GM10847 (cell line): ENCODE measurements around the gene LTB.

Experiments used
- POLR2A ChIP-seq: IDR thresholded peaks from 2 replicates; pipeline ENCODE4 v1.6.1; 2011; ENCODE audit not compliant: insufficient read length; ENCODE audit errors: extremely low read depth

The LTB gene

DNA sequence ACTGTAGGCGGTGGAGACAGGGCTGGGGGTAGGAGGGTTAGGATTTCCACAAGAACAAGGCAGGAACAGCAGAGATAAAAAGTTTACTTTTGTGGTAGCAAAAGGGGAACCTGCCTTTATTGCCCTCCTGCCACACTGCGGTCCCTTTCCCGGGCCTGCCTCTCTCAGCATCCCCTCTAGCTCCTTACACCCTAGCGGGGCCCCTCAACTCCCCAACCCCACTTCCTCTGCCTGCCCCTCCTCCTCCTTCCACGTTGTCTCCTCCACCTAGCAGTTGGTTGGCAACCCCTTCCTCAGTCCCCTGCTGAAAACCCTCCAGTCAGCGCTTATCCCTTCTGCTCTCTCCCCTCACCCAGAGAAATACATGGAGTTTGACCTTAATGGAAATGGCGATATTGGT, 33.5 kb upstream of the LTB start:
- no peak for TF ChIP-seq POLR2A

DNA sequence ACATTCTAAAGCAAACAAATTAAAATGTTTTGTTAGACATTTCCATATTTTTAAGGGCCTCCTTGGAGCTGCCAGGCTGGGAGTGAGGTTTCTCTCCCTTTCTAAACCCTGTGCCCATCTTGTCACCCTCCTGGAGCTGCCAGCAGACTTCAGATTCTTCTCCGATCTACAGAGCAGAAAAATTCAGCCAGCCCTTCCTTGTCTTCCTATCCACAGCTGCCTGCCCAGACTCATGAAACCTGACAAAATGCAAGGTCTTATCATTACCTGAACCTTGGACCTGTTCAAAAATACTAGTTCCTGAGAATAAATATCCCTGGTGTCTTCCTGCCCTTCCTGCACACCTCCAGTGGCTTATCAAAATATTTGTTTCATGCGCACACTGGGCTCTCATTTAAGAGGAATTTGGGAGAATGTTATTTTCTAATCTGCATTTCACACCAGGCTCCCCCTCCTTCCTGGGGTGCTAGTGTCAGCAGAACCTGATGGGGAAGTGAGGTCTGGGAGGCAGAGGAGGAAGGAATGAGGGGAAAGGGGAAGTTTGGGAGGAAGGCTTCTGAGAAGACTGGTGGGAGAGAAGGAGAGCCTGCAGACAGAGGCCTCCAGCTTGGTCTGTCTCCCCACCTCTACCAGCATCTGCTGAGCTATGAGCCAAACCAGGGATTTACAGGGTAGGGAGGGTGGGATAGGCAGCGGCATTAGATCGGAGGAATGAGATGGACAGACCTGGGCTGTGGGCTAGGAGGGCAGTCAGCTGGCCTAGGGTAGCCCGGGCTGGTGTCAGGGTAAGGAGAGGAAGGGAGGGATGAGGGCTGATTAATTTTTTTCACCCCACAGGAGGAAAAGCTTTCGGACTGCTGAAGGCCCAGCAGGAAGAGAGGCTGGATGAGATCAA, 32.7 kb upstream of the LTB start, which contains the start of gene AIF1:
Gene AIF1, plus strand, starts transcription at position 551 of the 895 bp plus-strand sequence. Its CDS starts 96 bp downstream, at position 647.
- TF ChIP-seq POLR2A, result no peak

DNA sequence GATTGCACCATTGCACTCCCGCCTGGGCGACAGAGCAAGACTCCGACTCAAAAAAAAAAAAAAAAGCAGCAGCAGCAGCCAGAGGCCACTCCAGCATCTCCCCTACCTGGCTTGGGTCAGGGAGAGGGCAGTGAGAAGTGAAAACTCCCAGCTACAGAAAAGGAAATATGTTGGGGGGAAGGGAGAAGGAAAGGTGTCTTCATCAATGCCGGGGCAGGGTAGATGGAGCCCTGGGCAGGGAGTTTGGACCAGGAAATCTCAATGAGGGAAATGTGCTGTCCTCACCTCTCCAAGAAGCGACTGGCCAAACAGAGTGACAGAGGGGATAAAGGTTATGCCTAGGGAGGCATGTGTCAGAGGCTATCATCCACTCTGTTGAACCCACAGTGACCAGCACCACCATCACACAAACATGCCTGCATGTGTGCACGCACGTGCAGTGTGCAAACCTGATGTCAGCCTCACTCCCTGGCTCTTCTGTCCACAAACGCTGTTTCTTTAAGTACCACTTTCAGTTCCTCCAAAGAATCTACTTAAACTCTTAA, 31.9 kb upstream of the LTB start:
- no peak for TF ChIP-seq POLR2A

DNA sequence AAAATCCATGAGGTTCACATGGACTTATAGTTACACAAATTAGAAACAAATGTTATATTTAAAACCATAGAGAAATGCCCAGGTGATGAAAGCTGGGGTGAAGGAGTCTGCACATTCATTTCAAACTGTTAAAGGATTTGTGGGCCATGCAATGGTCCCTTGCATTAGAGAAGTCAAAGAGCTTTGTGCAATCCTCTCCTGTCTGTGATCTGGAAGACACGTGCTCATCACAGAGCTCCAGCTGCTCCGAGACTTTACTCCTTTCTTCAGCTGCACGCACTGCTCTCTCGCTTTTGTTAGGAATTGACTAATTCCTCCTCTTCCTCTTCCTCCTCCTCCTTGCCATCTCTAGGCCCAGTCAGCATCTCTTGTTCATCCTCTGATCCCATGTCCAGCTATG, 28.7 kb upstream of the LTB start:
- TF ChIP-seq POLR2A, result no peak

DNA sequence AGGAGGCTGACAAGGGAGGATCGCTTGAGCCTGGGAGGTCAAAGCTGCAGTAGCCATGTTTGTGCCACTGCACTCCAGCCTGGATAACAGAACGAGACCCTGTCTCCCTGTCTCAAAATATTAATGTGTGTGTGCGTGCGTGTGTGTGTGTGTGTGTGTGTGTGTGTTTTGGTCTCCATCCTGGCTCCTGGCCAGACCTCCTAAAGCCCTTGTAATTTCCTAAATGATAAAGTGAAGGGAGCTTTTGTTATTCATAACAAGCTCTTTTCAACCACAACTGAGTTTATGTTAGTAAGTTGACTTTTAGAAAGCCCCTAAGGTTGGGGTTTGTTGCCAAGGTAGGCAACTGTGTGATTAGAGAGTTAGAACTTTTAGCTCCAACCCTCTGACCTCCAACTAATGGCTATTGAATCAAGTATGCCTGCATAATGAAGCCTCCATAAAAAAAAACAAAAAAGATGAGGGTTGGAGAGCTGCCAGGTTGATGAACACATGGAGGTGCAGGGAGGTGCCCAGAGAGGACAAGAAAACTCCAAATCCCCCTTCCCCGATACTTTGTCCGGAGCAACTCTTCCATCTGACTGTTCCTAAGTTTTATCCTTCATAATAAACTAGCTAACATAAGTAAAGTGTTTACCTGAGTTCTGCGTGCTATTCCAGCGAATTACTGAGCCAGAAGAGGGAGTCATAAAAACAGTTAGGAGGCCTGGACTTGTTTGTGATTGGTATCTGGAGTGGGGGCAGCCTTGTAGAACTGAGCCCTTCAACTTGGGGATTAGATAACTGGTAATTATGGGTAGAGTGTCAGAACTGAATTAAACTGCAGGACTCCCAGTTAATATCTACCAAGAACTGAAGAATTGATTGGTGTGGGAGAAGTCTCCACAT, 27.5 kb upstream of the LTB start:
- no peak for TF ChIP-seq POLR2A

DNA sequence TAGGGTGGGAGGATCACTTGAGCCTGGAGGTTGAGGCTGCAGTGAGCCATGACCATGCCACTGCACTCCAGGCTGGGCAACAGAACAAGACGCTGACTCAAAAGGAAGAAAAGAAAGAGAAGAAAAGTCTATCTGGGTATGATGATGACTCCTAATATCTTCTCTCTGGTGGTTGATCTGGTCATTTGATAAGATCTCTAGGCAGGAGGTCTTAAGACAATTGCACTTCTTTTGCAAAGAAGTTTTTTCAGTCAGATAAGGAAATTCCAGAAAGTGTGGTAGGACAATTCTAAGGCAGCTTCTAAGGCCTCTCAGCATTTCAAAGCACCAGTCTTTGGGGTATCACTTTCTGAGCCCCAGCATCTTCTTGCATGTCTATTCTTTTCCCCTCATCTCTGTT, 25.1 kb upstream of the LTB start:
- TF ChIP-seq POLR2A, result no peak

DNA sequence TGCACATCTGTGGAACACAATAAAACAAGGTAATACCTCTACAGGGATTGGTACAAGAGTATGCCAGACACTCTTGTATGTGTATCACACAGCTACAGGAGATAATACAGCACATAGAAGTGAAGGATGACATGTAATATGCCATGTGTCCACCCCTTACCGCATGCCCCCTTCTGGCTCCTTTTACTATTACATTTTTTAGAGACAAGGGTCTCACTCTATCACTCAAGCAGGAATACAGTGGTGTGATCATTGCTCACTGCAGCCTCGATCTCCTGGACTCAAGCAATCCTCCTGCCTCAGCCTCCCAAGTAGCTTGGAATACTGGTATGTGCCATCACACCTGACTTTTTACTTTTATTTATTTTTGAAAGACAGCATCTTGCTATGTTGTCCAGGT, 14.8 kb upstream of the LTB start:
- TF ChIP-seq POLR2A, result no peak

DNA sequence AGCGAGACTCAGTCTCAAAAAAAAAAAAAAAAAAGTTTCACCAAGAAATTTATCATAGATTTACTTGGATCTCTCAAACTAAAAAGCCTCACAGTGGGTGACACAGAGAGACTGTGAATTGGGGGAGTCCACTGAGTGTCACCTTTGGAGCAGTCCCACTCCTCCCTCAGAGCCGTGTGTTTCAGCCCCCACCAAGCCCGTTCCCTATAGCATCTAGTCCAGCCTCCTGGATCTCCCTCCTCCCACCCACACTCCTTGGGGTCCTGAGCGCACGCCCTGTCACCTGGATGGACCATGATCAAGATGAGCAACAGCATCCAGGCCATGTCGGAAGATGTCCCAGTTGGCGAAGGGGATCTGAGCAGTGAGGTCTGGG, 10.2 kb upstream of the LTB start:
- TF ChIP-seq POLR2A, result no peak

DNA sequence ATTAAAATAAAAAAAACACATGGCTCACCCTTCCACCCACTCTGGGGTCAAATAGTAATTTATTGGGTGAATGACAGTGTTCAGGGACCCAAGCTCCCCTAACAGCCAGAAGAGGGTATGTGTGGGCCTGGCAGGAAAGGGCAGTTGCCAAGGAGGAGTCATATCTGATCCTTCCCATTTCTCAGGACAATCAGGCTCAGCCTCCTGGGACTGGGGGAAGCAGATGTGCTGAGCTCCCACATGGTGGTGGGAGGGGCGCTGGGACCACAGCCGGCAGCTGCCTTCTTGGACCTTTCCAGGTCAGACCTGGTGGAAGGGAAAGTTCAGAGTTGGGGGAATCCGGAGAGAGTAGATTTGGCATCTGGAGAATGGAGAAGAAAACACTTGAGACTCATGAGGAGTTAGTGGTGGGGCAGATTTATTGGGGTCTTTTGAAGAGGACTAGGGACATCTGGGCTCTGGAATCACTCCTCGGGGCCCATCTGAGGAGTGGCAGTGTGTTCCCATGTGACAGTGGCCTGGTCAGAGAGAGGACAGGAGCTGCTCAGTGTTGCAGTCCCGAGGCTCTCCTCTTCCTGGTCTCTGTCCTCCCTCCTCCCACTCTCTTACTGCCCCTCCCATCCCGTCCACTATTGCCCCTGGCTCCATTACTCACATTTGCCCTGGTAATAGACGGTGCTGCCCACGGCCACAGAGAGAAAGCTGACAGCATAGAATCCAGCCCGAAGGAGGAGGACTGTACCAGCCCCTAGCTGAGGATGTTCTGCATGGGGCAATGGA, 6.8 kb upstream of the LTB start:
- no peak for TF ChIP-seq POLR2A

DNA sequence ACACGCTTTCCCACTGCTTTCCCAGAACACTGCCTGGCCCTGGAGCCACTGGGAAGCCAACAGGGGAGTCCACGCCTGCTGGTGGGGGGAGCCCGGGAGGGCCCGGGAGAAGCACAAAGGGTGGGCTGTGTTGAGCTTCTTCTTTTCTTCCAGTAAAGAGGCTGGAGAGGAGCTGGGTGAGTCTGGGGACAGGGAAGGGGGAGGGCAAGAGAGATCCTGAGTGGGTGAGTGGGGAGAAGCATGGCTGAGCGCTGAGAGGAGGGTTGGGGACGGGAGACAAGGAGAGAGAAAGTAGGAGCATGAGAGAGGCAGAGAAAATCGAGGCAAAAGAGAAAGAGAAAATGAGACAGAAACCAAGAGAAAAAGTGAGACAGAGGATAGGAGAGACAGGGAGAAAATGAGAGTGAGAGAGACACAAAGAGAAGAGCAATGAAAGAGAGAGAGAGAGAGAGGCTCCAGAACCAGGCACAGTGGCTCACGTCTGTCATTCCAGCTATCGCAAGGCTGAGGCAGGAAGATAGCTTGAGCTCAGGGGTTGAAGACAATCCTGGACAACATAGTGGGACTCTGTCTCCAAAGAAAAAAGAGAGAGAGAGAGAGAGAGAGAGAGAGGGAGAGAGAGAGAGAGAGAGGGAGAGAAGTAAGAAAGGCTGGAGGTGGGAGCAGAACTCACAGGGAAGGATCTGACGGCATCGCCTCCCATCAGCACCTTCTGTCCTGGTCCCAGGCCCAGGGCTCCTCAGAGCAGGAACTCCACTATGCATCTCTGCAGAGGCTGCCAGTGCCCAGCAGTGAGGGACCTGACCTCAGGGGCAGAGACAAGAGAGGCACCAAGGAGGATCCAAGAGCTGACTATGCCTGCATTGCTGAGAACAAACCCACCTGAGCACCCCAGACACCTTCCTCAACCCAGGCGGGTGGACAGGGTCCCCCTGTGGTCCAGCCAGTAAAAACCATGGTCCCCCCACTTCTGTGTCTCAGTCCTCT, 5.9 kb upstream of the LTB start:
- no peak for TF ChIP-seq POLR2A

DNA sequence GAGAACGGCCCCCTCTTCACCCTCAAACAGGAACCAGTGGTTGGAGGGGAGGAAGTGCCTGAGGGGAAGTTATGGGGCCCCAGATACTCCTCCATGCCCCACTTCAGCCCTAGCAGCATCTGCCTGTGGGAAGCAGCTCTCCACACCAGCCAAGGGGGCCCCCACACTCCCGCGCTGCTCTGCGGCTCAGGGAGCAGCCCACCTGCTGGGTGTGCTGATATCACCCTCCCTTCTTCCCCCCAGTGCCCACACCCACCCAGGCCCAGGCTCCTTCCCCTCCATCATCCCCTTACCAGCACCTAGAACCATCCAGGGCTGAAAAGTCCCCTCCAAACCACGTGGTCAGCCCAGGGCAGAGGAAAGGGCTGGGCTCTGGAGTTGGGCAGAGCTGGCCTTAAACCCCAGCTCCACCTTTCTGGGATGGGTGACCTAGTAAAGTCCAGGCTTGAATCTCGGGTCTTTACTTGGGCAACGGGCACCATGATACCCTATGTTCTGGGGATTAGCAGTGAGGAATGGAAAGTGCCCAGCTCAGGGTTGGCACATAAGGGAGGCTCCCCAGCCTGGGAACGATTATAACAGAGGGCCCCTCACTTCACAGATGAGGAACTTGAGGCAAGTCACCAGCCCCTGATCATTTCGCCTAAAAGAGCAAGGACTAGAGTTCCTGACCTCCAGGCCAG, 4.5 kb upstream of the LTB start:
- no peak for TF ChIP-seq POLR2A

DNA sequence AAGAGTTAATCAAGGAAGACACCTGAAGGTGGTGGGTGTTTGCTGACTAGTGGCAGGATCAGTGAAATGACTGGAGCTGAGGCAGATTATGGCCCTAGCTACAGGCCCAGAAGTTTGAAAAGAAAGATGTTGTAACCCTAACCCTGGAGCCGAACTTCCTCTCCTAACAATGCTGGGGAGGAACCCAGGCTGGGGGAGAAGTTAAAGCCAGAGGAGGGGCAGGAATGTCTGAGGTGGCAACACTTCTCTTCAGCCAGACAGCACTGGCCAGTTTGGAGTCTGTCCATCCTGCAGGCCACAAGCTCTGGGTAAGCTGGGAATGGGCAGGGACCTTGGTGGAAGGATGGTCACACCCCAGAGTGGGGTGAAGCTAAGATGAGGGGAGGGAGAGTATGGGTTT, 3.8 kb upstream of the LTB start, which contains the start of gene LST1:
Gene LST1, plus strand, starts transcription at position 270 of the 400 bp plus-strand sequence. CDS start 1,023 bp downstream, outside the sequence.
- no peak for TF ChIP-seq POLR2A

DNA sequence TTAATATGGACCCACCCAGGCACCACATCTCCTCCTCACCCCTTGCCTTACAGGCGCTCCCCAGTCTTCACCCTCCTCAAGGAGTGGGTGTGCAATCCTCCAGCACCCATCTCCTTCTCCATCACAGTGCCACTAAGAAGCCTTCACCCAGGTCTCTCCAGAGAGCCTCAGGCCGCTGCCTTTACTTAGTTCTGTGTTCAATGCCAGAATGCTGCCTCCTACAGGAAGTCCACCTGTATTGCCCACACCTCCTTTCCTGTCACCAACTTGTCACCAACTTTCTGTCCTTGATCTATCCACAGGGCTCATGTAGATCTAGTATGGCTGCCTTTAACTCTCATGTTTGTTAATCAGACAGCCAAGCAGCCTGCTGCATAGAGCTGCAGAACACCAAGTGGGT, 3.3 kb upstream of the LTB start:
- TF ChIP-seq POLR2A, result no peak
